GM21825 (cell line): Measurements from ENCODE around the gene ETNK1.

Experiments
- ATAC-seq: cut with Tn5 transposase; IDR thresholded peaks from one replicate; pipeline ENCODE4 v1.9.1; 2021; ENCODE audit warnings: mild to moderate bottlenecking, moderate library complexity; ENCODE audit not compliant: unreplicated experiment

ETNK1 gene

GRCh38 chr12:22731236-22731635, 106.3 kb downstream of the ETNK1 start:
- ATAC-seq, result no peak

- no peak for ATAC-seq
These were observed 108.8 kb downstream of the ETNK1 start for GRCh38 chr12:22733756-22734155.

- no peak for ATAC-seq
These were observed 114.0 kb downstream of the ETNK1 start for GRCh38 chr12:22738945-22739344.
